Dedifferentiated amniotic fluid mesenchymal stem cell (primary cell): Measurements from ENCODE around the gene ATP10A.

ENCODE experiments used
- DNase-seq: peaks from one replicate; pipeline ENCODE4 v3.0.0-alpha.2; 2016; ENCODE audit errors: extremely low spot score

The ATP10A gene, protein sequence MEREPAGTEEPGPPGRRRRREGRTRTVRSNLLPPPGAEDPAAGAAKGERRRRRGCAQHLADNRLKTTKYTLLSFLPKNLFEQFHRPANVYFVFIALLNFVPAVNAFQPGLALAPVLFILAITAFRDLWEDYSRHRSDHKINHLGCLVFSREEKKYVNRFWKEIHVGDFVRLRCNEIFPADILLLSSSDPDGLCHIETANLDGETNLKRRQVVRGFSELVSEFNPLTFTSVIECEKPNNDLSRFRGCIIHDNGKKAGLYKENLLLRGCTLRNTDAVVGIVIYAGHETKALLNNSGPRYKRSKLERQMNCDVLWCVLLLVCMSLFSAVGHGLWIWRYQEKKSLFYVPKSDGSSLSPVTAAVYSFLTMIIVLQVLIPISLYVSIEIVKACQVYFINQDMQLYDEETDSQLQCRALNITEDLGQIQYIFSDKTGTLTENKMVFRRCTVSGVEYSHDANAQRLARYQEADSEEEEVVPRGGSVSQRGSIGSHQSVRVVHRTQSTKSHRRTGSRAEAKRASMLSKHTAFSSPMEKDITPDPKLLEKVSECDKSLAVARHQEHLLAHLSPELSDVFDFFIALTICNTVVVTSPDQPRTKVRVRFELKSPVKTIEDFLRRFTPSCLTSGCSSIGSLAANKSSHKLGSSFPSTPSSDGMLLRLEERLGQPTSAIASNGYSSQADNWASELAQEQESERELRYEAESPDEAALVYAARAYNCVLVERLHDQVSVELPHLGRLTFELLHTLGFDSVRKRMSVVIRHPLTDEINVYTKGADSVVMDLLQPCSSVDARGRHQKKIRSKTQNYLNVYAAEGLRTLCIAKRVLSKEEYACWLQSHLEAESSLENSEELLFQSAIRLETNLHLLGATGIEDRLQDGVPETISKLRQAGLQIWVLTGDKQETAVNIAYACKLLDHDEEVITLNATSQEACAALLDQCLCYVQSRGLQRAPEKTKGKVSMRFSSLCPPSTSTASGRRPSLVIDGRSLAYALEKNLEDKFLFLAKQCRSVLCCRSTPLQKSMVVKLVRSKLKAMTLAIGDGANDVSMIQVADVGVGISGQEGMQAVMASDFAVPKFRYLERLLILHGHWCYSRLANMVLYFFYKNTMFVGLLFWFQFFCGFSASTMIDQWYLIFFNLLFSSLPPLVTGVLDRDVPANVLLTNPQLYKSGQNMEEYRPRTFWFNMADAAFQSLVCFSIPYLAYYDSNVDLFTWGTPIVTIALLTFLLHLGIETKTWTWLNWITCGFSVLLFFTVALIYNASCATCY (N-terminal part only)

DNA sequence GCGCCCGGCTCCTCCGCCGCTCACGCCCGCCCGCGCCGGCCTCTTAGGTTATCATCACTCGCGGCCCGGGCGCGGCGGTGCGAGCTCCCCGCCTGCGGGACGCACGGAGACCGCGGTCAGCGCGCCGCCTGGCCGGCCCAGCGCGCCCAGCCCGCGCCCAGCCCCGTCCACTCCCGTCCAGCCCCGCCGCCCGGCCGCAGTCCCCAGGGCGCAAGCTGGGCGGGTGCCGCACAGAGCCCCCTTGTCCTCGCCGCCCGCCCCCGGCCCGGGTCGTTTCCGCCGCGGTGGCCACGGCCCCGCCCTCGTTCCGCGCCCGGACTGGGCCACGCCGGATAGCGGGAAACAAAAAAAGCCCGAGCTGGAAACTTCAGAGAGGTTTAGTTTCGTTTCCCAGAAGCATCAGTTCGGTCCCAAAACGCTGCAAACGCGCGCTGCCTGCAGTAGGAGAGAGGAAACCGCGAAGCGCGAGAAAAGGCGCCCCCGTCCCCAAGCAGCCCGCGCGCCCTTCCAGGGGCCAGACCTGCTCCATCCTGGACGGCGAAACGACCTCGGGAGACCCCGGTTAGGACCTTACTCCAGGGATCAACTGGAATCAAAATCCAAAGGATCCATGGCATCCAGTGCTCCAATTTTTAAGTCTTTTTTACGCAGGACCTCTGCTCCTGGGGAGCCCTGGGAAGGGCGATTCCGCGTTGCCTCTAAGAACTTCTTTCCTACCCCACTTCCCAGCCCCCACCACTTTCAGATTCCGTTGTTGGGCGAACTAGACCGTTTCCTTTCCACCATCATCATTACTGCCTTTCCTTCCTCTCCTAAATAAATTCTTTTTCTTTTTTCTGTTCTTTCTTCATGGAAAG, at the start of gene ATP10A:
ATP10A (minus strand) TSS at position 217 of the 857 bp plus-strand sequence. CDS start 231 bp downstream, outside the sequence.
- peak; percentile 72 for DNase-seq

DNA sequence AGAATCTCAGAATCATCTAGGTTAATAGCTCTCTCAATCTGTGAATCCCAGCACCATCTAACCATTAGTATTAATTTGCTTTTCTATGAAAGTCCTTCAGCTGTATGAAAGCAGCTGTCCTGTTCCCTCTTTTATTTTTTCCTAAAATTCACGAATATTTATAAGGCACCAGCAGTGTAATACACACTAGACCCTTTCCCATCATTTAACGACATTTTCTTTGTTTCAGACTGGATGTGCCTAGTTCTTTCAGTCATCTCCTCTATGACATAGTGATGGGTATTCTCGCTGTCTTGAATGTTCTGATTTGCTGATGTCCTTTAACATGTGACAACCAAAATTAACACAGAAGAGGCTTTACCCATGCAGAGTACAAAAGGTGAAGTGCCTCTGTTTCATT, 48.9 kb upstream of the ATP10A start:
- no peak for DNase-seq

DNA sequence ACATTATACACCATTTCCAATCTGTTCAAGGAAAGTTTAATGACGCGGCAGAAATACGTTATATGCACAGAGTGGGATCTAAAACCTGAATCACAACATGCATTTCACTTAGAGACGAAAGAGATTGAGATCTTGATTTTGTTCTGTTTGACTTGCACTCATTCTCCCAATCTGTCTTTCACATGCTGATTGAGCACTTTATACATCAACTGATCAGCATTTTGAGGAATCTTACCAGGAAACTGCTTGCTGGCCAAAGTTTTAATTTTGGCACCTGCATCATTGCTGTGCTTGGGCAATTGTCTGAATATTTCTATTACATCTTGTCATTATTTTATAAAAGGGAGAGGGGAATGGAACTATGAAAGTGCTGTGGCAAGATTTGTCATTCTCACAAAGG, 47.7 kb upstream of the ATP10A start:
- DNase-seq: no peak

DNA sequence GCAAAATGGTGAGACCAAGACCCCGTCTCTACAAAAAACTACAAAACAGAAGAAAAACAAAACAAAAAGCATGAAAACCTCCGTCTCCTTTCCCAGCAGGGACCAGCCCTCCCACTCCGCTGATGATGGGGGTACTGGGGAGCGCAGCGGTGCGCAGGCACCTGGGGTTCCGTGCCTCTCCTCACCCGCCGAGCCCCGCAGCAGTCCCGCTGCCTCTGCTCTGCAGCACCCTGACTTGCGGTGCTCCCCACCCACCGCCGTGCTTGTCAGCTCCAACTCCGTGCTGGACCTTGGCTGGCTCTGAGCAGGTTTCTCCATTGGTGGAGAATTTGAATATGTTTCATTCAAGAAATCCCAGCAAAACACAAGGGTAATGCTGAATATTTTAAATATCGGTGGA, 46.7 kb upstream of the ATP10A start:
- no peak for DNase-seq

DNA sequence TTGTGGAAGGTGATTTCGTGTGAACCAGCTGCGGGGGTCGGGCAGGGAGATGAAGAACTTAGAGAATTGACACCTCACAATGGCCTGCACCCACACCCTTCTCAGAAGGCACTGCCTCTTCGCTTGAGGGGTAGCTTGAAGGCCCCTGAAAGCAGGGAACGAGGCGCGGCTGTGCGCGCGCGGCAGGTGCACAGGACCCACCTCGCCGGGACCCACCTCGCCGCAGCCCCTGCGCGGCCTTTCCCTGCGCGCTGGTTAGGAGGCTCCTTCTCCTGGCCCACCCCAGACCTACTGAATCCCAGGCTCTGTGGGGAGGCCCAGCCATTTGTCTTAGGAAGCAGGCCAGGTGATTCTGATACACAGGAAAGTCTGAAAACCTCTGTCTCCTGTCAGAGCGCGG, 46.2 kb upstream of the ATP10A start:
- DNase-seq: no peak

DNA sequence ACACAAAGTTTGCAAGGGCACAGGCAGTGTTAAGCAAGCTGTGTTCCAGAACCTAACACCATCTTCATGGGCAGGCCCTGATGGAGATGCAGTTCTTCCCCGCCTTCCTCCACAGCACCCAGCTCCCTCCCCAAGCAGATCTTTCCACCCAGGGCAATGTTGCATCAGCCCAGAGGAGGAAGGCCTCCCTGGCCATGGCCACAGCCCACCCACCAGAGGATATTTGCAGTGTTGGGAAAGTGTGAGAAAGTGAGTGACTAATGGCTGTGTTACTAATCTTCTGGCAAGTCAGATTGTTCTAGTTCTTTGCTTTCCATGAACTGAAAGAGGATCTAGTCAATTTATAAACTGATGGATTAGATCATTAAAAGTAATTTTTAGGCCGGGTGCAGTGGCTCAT, 42.0 kb upstream of the ATP10A start:
- peak; percentile 38 for DNase-seq

DNA sequence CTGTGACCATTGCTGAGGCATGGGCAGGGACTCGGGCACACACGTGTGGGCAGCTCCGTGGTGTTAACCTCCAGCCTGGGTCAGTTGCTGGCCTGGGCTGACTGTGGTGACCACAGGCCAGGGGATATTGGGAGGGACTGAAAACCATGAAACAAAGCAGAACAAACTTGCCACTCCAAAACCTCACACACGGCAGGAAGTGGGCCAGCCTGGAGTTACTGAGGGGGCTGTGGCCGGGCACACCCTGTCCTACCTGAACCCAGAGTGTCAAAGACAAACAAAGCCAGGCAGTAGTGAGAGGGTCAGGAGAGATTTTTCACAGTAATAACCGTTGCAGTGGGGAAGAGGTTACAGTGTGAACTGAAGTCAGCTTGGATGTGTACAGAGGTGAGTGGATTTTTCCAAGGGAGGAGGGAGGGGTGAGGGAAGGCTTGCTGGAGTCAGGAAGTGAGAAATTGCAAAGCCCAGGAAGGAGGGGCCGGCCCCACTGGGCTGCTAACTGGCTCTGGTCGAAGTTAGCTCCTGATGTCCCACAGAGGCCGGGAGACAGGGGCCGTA, 40.0 kb upstream of the ATP10A start:
- DNase-seq: no peak

DNA sequence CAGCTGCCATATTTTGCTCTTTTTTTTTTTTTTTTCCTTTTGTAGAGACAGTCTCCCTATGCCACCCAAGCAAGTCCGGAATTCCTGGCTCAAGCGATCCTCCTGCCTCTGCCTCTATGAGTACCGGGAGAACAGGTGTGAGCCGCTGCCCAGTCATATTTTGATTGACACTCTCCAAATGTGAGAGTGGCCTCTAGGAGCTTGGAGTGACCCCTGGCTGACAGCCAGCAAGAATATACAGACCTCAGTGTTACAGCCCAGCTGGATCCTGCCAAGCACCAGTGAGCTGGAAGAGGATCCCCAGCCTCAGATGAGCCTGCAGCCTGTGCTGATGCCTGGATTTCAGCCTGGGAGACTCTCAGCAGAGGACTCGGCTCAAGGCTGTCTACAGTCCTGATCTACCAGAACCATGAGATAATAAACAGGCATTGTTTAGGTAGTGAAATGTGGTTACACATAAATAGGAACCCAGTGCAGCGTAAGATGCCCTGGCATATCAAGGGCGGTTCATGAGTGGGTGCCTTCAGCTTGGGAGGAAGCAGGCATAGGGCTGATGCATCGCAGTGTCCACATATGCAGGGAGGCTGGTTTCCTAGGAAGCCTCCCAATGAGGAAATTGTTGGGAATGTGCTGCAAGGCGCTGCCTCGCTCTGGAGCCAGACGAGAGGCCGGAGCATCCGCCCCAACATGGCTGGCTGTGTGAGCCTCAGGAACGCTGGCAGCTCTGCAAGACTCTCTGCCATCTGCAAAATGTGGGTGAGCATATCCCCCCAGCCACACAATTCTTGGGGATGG, 38.9 kb upstream of the ATP10A start:
- no peak for DNase-seq

DNA sequence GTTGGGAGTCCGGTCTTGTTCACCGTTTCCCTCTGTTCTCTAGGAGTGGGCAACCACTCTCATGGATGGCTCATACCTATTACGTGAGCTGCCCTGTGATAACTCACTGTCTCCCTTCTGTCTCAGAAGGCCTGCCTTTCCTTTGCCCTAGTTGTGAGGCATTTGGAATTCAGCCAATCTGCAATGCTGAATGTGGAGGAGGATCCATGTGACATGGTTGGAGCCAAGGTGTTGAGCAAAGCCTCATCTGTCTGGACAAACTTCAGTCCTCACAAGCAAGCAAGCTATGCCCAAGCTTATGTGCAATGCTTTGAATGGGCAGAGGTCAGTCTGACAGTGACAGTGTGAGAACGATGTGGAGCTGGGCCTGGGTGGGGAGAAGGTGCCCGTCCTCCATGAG, 37.8 kb upstream of the ATP10A start:
- no peak for DNase-seq

DNA sequence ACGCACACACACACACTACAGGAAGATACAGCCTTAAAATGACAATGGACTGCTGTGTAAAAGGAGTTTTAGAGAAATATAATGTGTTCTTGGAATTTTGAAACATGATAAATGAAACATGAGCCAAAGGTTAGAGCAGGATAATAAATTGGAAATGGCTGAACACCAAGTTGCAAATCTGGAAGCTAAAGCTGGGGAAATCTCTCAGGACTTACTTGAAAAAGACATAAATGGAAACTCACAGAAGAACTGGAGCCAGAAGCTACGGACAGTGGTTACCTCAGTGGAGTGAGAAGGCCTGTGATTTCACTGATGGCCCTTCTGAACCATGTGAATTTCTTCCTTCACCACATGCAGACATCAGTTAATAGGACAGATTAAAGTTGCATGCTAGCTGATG, 37.3 kb upstream of the ATP10A start:
- no peak for DNase-seq

DNA sequence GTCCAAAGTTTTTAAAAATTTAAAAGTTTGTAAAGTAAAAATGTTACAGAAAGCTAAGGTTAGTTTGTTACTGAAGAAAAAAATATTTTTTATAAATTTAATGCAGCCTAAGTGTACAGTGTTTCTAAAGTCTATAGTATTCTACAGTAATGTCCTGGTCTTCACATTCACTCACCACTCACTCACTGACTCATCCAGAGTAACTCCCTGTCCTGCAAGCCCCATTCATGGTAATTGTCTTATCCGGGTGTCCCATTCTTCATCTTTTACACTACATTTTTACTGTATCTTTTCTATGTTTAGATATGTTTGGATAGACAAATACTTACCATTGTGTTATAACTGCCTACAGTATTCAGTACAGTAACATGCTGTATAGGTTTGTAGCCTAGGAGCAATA, 36.7 kb upstream of the ATP10A start:
- DNase-seq: no peak

DNA sequence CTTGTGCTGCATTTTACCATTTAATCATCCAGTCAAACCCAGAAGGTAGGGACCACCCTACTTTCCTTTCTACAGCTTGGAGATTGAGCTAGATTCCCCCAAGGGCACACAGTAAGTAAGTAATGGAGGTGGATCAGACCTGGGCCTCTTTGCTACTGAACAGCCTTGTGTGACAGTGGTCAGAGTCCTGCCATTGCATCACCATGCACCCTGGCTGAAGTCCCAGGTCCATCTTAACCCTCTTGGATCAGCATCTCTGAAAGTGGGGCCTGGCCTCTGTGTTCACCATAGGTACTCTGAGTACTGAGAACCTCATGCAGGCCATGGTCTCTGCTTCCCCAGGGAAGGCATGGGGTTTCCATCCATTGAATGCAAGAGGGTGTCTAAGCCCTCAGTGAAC, 34.5 kb upstream of the ATP10A start:
- DNase-seq: no peak

DNA sequence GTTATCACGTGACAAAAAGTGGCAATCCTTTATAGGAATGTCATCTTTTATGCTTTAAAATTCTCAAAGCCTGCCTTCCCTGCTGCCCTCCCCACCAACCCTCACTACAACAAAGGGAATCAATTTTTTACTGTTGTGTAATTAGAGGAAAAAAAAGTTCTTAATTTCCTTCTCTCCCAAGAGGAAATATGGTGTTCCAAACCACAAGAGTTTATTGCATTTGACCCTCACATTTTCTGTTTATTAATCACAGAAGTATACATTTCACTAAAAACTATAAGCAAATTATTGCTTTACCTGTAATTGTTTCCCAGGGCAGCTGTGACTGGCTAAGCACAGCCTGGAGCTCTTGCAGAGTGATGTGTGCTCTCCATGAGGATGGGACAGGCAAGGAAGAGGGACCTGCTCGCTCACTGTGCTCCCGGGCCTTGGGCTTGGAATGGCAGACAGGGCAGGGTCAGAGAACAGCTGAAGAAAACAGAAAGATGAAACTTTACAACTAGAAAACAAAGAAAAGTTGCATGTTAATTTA, 31.3 kb upstream of the ATP10A start:
- DNase-seq: no peak

DNA sequence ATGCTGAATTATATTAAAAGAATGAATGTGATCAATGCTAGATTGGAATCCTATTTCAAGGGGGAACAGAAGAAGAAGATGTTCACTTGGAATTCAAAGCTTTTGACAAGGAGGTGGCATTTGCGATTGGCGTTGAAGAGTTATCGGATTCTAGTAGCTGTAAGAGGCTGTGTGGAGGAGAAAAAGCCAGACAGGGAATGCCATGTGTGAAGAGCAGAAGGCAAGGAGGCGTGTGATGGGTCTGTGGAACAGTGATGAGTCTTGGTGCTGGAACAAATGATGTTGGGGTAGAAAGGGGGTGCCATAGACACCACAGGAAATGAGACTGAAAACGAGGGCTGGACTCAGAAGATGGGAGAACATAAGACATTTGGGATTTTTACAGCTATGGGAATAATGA, 30.5 kb upstream of the ATP10A start:
- no peak for DNase-seq

DNA sequence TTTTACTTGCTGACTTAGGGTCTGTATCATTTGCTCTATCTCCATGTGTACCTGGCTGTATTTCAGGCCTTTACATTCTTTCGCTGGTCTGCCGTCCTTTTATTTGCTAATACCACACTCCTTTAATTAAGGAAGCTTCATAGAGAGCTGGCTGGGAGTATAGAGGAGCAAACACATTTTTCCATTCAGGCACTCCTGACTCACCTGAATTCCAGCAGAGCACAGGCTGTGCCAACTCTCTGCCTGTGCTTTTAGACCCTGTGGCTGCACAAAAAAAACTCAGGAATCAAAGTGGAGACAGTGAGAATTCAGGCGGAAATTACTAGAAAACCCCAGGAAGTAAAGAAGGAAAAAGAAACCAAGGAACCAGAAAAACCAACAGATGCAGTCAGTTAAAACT, 29.0 kb upstream of the ATP10A start:
- DNase-seq: no peak

DNA sequence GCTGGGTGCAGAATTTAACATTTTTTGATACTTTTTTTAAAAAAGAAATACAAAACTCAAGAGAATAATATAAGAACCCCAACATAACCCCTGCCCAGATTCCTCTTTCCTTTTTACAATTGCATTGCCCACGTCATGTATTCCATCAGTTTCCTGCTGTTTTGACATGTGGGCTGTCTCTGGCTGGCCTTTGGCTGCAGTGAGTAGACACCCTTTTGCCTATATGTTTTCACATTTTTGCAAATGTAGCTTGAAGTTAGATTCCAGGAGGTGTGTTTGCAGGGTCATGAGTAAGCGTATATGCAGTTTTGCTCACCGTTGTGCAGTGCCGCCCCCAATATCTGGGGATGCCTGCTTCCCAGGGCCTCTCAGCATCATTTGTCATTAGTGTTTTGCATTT, 28.0 kb upstream of the ATP10A start:
- DNase-seq: no peak

DNA sequence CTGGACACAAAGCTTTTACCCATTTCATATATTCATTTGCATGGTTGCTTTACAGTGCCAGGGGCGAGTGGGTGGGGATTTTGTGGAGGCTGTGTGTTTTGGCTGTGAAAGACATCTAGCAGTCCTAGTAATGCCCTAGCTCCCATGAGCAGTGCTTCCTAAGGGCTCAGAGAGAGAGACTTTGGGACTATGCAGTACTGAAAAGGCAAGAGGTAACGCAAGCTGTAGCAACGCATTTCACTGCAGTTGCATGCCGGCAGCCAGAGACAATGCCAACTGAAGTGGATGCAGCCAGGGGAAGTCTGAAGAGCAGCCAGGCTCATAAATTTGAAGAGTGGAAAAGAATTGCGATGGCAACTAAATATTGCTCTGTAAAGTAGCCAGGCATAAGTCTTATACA, 27.4 kb upstream of the ATP10A start:
- DNase-seq: no peak

DNA sequence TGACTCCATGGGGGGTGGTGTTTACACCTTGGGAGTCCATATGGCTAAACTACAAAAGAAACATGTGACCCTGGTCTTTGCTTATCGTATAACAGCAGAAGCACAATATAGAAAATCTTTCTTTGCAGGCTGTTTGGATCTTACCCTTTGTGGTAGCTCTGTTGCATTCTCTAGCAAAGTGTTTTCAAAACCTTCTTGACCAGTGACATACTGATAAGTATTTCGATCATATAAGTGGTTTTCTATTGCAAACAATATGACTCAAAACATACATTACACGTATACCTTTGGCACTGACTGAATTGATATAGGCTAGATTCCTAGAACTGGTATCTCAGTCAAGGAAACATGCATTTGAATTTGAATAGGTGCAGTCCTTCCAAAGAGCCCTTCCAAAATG, 24.7 kb upstream of the ATP10A start:
- DNase-seq: no peak

DNA sequence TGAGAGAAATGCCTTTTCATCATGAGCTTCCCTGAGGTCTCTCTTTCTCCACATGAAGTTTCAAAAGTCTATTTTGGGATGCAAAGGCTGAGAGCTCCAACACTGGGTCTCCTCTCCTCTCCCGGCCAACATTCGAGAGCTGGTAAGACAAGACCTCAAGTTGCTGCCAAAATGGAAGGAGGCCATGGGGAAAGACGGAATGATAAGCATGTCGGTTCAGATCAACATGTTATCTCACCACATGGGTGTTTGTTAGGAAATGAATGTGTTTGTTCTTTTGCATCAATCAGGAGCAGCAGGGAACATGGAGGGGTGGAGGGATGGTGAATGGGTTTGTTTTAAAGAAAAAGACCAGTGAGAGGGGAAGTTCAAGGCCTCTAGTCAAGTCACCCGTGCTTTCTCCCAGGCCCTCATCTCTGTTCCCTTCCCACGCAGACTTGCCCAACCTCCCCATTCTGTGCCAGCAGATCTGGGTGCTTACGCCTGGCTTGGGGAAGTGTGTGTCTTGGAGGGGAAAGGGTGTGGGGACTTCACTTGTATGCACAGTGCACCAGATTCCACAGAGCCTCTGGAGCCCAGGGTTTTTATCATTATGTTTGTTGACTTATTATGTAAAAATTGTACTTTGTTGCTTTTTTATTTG, 23.5 kb upstream of the ATP10A start:
- DNase-seq: no peak
